Kidney epithelial cell (primary cell): ENCODE data around the gene BMP6. TPM values are rescaled to one million over a fixed set of nuclear protein-coding genes. Genes with fewer than 3 reads are reported as not detected.

Source experiments
- DNase-seq: peaks from one replicate; pipeline ENCODE4 v3.0.0-alpha.2; 2010; ENCODE audit warnings: low read depth
- H3K27me3 ChIP-seq: 2 replicates; pipeline ENCODE4 v1.6.0; 2011; ENCODE audit warnings: low read length; ENCODE audit not compliant: control insufficient read depth, insufficient read depth
- H3K36me3 ChIP-seq: 2 replicates; pipeline ENCODE4 v1.5.1; 2011; ENCODE audit warnings: low read length; ENCODE audit not compliant: control insufficient read depth, insufficient read depth
- H3K4me3 ChIP-seq: 2 replicates; pipeline ENCODE4 v1.5.1; 2011; ENCODE audit warnings: low read depth, mild to moderate bottlenecking, control low read depth, low read length
- total RNA-seq: library from RNA; depleted of rRNA; stranded (reverse); fragments of >200 nt; gene quantifications from 2 replicates; pipeline ENCODE4 v1.2.3, GENCODE V29; 2015
- TF ChIP-seq, protein P1 (sequence below): IDR thresholded peaks from 2 replicates; pipeline ENCODE4 v1.5.1; 2011; ENCODE audit warnings: mild to moderate bottlenecking, moderate library complexity, low read length, control low read depth, inconsistent platforms; ENCODE audit not compliant: insufficient read depth, poor library complexity, severe bottlenecking

The BMP6 gene
- total RNA-seq, 1 donor from 2014 or later: 1.1 TPM

DNA sequence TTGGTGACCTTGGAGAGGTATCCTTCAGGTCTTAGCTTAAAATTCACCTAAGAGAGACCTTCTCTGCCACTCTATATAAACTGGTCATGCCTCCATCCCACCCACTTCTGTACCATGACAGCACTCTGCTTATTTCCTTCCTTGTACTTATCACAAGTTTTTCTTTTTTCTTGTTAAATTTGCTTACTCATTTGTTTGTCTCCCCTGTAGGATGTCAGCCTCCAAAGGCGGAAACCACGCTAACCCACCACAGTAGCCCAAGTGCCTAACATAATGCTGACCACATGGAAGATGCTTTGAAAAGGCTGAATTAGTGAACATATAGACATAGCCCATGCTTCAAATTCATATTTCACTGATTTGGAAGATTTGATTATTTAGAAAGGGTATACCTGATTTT is 5.4 kb downstream of the BMP6 start:
- no peak for DNase-seq
- Histone ChIP-seq H3K4me3 (no peak overlapping the region), H3K36me3 (no peaks in the 10 kb centered on the region), H3K27me3 (peaks cover 22% of the 10 kb centered on the region)
- TF ChIP-seq, protein P1, sequence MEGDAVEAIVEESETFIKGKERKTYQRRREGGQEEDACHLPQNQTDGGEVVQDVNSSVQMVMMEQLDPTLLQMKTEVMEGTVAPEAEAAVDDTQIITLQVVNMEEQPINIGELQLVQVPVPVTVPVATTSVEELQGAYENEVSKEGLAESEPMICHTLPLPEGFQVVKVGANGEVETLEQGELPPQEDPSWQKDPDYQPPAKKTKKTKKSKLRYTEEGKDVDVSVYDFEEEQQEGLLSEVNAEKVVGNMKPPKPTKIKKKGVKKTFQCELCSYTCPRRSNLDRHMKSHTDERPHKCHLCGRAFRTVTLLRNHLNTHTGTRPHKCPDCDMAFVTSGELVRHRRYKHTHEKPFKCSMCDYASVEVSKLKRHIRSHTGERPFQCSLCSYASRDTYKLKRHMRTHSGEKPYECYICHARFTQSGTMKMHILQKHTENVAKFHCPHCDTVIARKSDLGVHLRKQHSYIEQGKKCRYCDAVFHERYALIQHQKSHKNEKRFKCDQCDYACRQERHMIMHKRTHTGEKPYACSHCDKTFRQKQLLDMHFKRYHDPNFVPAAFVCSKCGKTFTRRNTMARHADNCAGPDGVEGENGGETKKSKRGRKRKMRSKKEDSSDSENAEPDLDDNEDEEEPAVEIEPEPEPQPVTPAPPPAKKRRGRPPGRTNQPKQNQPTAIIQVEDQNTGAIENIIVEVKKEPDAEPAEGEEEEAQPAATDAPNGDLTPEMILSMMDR: no peak

DNA sequence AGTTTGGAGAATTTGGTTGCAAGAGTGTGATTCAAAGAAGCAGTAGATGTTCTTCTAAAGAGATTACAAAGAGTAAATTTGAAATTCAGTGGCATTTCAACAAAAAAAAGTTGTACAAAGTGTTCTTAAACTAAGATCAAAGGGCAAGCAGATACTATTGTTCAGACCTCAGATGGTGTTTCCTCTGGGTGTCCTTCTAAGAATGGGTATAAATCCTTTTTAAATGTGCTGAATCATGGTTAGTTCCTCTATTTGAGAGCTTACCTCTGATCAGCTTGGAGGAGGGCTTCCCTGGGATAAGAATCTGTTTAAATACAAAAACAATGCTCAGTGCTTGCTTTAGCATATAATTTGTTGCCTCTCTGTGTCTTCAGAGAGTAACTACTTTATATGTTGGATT is 6.3 kb downstream of the BMP6 start:
- Histone ChIP-seq H3K4me3 (no peak overlapping the region), H3K27me3 (peaks cover 15% of the 10 kb centered on the region), H3K36me3 (no peaks in the 10 kb centered on the region)
- TF ChIP-seq, protein P1: no peak
- DNase-seq: no peak

DNA sequence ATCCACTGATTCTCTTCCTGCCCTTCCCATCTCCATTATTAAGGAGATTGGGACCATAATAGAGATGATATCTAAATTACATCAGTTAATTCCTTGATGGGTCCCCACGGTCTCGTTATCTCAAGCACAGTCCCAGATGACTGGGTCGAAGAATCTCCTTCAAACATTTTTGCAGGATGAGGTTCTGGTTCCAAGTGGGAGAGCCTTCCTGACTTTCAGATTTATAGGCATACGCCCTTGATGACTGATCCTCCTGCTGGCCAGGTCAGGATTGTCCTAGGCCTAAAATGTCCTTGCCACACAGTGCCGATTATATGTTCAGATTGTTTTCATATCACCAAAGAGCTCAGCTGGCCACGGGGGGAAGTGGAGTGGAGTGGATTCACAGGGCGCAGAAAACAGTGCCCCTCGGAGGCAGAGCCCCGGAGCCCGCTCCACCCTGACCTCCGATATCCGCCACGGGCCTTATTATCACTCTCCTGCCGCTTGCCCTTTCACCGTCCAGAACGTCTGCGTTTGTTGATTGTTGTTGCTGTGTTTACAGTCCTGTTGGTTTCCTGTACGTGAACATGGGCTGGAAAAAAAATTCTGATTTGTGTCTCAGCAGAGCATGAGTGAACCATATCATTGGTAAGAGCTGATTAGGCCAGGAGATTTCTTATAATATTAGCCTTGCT is 8.9 kb downstream of the BMP6 start:
- no peaks in the 10 kb centered on the region for H3K36me3 ChIP-seq
- TF ChIP-seq, protein P1: no peak
- H3K4me3 ChIP-seq: no peak overlapping the region
- peaks cover 2% of the 10 kb centered on the region for H3K27me3 ChIP-seq
- no peak for DNase-seq

DNA sequence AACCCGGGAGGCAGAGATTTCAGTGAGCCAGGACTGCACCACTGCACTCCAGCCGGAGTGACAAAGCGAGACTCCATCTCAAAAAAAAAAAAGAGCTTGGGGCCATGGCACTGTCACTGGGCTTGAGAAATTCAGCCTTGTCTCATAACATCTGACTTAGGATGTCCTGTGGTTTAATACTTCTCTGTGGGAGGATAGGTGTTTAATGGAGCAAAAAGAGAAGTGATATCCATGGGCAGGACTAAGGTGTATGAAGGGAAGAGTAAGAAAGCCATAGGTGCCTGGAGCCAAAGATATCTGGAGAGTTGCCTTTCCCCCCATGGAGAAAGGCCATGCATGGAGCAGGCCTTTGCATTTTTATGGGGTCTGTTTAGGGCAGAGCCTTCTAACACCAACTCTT is 11.2 kb downstream of the BMP6 start:
- Histone ChIP-seq H3K36me3 (no peaks in the 10 kb centered on the region), H3K4me3 (no peak overlapping the region), H3K27me3 (peaks cover 5% of the 10 kb centered on the region)
- TF ChIP-seq, protein P1: no peak
- no peak for DNase-seq

DNA sequence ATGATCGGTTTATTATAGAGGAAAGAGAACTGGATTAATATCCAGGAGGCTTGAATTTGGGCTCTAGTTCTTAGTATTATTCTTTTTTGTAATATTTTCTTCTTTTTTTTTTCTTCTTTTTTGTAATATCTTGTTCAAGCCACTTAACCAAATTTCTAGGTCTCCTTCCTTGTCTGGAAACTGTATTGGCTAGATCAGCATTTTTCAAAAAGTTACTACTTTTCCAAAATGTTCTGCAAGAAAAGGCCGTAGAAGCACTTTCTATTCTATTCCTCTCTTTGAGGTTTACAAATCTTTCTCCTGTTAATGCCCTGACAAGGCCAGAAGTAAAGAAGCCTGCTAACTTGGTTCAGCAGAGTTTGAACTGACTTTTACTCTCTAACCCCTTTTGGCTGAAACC is 12.0 kb downstream of the BMP6 start:
- TF ChIP-seq, protein P1: no peak
- H3K36me3 ChIP-seq: no peaks in the 10 kb centered on the region
- DNase-seq: no peak
- no peak overlapping the region for H3K4me3 ChIP-seq
- H3K27me3 ChIP-seq: peaks cover 5% of the 10 kb centered on the region

DNA sequence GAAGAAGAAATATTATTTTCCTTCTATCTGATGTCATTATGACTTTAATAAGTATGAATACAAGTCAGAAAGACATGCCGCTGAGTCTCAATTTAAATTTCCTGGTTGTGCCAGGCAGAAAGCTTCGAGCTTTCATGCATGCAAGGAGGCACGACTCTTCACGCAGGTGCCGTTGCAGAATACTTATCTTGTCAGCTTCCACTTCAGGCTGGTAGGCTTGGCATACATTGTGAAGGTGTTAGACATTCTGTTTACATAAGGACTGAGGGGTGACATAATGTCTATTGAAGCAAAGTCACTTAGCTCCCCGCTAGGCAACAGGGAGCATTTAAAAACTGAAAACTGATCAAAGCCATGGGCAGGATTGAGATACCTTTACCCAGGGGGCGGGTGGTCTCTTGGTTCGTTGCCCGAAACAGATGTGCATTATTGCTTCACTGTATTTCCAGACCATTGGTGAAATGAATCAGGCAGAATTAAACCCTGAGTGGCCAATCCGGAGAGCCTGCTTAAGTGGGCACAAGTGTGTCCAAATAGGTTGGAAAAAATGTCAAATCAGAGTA is 16.4 kb downstream of the BMP6 start:
- H3K4me3 ChIP-seq: no peak overlapping the region
- TF ChIP-seq, protein P1: no peak
- peaks cover 5% of the 10 kb centered on the region for H3K27me3 ChIP-seq
- no peaks in the 10 kb centered on the region for H3K36me3 ChIP-seq
- DNase-seq: no peak
